Keratinocyte (primary cell): ENCODE results near the gene KRT25.

Experiments used
- EZH2 ChIP-seq: IDR thresholded peaks from one replicate; pipeline ENCODE4 v1.6.1; 2012; ENCODE audit warnings: inconsistent platforms, mild to moderate bottlenecking, low read length, moderate library complexity
- TF ChIP-seq, protein P1 (sequence below), 3 experiments: IDR thresholded peaks in 1 of 3; conservative IDR thresholded peaks in 1 of 3; optimal IDR thresholded peaks in 1 of 3; 2 replicates in 2 of 3; 3 replicates in 1 of 3; pipeline versions ENCODE3 to v1.5.1; 2011; ENCODE audit warnings: low read length in 3 of 3, mild to moderate bottlenecking in 3 of 3, moderate library complexity in 2 of 3, control low read depth in 1 of 3, inconsistent platforms in 1 of 3; ENCODE audit not compliant: insufficient read depth in 2 of 3; ENCODE audit errors: extremely low read depth in 1 of 3

DNA sequence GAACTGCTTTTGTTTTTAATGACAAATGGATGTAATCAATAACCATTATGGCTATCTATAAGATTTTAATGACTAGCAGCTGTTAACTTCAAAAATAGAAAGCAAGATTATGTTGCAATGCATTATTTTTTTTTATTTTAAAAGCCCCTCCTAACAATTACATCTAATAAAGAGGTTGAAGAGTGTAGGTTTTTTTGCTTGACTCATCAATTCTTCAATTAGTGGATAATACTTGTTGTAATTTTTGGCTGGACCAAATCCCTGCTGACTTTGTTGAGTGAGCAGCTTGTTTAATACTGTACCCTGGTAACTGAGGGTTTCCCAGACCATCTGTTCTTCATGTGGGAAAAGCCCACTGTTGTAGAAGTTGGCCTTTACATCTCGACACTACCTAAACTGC lies 24.2 kb downstream of the KRT25 start:
- TF ChIP-seq, protein P1, sequence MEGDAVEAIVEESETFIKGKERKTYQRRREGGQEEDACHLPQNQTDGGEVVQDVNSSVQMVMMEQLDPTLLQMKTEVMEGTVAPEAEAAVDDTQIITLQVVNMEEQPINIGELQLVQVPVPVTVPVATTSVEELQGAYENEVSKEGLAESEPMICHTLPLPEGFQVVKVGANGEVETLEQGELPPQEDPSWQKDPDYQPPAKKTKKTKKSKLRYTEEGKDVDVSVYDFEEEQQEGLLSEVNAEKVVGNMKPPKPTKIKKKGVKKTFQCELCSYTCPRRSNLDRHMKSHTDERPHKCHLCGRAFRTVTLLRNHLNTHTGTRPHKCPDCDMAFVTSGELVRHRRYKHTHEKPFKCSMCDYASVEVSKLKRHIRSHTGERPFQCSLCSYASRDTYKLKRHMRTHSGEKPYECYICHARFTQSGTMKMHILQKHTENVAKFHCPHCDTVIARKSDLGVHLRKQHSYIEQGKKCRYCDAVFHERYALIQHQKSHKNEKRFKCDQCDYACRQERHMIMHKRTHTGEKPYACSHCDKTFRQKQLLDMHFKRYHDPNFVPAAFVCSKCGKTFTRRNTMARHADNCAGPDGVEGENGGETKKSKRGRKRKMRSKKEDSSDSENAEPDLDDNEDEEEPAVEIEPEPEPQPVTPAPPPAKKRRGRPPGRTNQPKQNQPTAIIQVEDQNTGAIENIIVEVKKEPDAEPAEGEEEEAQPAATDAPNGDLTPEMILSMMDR (optimal IDR thresholded peaks at IDR 0.05 in 1 of 3, IDR thresholded peaks at IDR 0.05 in 1 of 3, conservative IDR thresholded peaks at IDR 0.05 in 1 of 3; ENCODE audit: extremely low read depth in 1 of 3, insufficient read depth in 2 of 3, low read length in 3 of 3): no peak
- TF ChIP-seq EZH2: no peak
